Astrocyte of the spinal cord (primary cell): Measurements from ENCODE around the gene MACF1.
"Not testable (repeated sequence)": the region's sequence is repeated elsewhere in the genome, so short reads cannot be mapped to it uniquely, and the experiment has no call there.

Experiments
- DNase-seq: peaks from one replicate; pipeline ENCODE4 v3.0.0; 2011; ENCODE audit warnings: low read depth, low spot score
- H3K4me3 ChIP-seq: 2 replicates; pipeline ENCODE4 v1.5.1; 2011; ENCODE audit warnings: low read depth, mild to moderate bottlenecking, low read length, moderate library complexity
- CTCF ChIP-seq: IDR thresholded peaks from 2 replicates; pipeline ENCODE4 v1.5.1; 2012; ENCODE audit warnings: low read depth, mild to moderate bottlenecking, low read length, inconsistent platforms
- in situ Hi-C: cut with HindIII; loops from 2 replicates; pipeline ENCODE4 v1.10.0; 2017; ENCODE audit warnings: low sequenced_read_pairs

MACF1 gene

GRCh38 chr1:39469150-39469549 is 264.7 kb downstream of the MACF1 start:
- in situ Hi-C loops: no loop called here
- TF ChIP-seq CTCF: no peak

GRCh38 chr1:39470040-39470439 is 265.5 kb downstream of the MACF1 start:
- no peak for TF ChIP-seq CTCF
- H3K4me3 ChIP-seq: no peak overlapping the region
- DNase-seq: no peak
- in situ Hi-C loops: no loop called here

More at GRCh38 chr1:39469150-39469549, 264.7 kb downstream of the MACF1 start:
- no peak for DNase-seq
- no peak overlapping the region for H3K4me3 ChIP-seq

DNA sequence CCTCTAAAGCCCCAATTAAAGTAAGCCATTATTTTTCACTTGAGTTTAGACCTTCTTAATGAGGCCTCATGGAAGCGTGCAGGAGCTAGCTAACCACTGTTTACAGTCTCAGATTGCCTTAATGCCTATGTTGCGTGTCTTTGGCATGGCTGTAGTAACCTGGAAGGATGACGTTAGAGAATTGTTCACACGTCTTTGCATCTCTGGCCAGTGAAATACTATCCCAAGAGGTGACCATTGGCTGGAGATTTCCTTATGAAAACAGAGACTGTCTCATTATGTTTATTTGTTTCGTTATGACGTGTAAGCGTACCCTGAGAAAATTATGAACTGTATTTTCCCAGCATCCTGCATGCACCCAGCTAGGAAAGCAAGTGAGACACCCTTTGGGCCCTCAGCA is 268.3 kb downstream of the MACF1 start:
- no peak for TF ChIP-seq CTCF
- DNase-seq: no peak
- no peak overlapping the region for H3K4me3 ChIP-seq
- in situ Hi-C loops: no loop called here

DNA sequence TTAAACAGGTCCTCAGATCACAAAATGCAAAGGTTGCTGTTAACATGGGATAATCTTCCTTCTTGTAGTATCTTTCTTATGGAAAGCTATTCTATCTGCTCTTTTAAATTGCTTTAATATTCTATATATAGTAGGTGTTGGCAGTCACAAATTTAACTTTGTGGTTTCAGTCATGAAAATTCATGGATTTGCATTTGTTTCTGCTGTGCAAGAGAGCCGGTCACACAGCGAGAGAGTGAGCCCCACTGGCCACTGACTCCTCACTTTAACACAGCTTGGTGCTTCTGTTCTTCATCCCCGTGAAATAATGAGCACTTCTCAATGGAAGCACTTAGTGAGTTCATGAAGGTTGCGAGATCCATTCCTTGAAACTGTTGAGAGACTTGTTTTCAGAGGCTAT is 268.8 kb downstream of the MACF1 start:
- DNase-seq: no peak
- no peak overlapping the region for H3K4me3 ChIP-seq
- no peak for TF ChIP-seq CTCF
- in situ Hi-C loops: no loop called here

DNA sequence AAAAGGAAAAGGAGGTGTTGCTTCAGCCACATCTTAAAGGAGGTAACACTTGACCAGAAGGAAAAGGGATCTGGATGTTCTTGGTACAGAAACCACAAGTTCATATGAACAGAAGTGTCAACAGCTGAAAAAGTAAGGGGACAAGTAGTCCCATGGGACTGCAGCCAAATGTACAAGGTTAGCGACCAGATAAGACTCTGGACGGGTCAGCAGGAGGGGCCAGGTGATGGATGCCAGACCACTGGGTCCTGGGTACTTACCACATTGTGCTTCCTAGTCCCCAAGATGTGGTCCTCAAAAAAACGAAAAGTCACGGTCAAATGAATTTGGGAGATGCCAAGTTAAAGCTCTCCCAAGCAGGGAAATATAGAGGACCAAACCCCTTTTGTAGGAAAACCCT is 270.3 kb downstream of the MACF1 start:
- TF ChIP-seq CTCF: no peak
- in situ Hi-C loops: no loop called here
- no peak overlapping the region for H3K4me3 ChIP-seq
- DNase-seq: no peak

- DNase-seq, H3K4me3 ChIP-seq, in situ Hi-C loops: not testable (repeated sequence)
These were observed 271.1 kb downstream of the MACF1 start for GRCh38 chr1:39475551-39475950.

DNA sequence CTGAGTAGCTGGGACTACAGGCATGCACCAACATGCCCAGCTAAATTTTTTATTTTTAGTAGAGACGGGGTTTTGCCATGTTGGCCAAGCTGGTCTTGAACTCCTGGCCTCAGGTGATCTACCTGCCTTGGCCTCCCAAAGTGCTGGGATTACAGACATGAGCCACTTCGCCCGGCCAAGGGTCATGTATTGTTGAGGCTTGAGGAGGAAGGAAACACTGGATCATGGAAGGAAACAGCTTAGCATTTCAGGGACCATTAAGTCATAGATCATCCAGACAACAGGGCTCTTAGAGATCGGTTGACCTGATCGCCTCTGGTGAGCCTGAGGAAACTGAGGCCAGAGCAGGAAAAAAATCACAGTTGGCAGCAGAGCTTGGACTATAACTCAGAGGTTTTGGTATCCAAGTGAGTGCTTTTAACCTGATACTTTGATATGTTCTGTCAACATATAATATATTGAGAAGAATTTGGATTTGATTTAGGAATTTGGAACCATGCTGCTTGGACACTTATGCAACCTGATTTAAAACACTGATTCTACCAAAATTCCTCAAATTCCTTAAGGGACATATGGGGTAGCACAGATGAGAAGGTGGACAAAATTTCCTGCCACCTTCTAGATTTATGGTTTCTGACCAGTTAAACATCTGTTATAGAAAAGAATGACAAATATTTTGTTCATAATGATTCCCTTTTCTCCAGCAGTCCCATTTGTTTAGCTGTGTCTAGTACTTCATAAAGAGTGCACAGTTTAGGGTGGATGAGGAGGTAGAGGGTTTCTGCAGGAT is 273.8 kb downstream of the MACF1 start:
- no peak for TF ChIP-seq CTCF
- in situ Hi-C loops: no loop called here
- no peak for DNase-seq
- no peak overlapping the region for H3K4me3 ChIP-seq
